GM12878 (cell line): ENCODE results near the gene CDH9.

ENCODE experiments used
- CBX3 ChIP-seq: fragments of 200-600 bp; sonication (generic); IDR thresholded peaks from 2 replicates; pipeline ENCODE4 v1.6.1; 2016; ENCODE audit warnings: low read depth, borderline replicate concordance
- CHD2 ChIP-seq: IDR thresholded peaks from 2 replicates; pipeline ENCODE4 v1.6.1; 2011; ENCODE audit warnings: low read depth, low read length, improper control_type of control experiment, borderline replicate concordance
- CHD4 ChIP-seq: fragments of 200-600 bp; sonication (generic); IDR thresholded peaks from 2 replicates; pipeline ENCODE4 v1.6.1; 2016; ENCODE audit warnings: mild to moderate bottlenecking
- EGR1 ChIP-seq, 2 experiments: IDR thresholded peaks; 1 replicate in 1 of 2; 2 replicates in 1 of 2; pipeline ENCODE4 v1.6.1; 2011 to 2012; ENCODE audit warnings: low read depth in 2 of 2, low read length in 2 of 2, borderline replicate concordance in 1 of 2, mild to moderate bottlenecking in 1 of 2, moderate library complexity in 1 of 2
- EZH2 ChIP-seq: IDR thresholded peaks from 2 replicates; pipeline ENCODE4 v1.6.1; 2012; ENCODE audit warnings: low read depth, mild to moderate bottlenecking, control low read depth, inconsistent platforms, low read length, borderline replicate concordance; ENCODE audit not compliant: control insufficient read depth
- FOS ChIP-seq: IDR thresholded peaks from 3 replicates; pipeline ENCODE4 v1.6.1; 2011; ENCODE audit warnings: borderline replicate concordance; ENCODE audit not compliant: insufficient read length; ENCODE audit errors: extremely low read depth
- GABPA ChIP-seq: IDR thresholded peaks from 2 replicates; pipeline ENCODE4 v1.6.1; 2014; ENCODE audit warnings: antibody characterized with exemption, low read depth, mild to moderate bottlenecking, inconsistent platforms
- JUNB ChIP-seq: IDR thresholded peaks from 2 replicates; pipeline ENCODE4 v1.6.1; 2016; ENCODE audit warnings: antibody characterized with exemption, mild to moderate bottlenecking
- NRF1 ChIP-seq: conservative IDR thresholded peaks from 2 replicates; pipeline ENCODE4 v1.6.1; 2011; ENCODE audit warnings: mild to moderate bottlenecking, low read depth, low read length, improper control_type of control experiment
- RUNX3 ChIP-seq: IDR thresholded peaks from 2 replicates; pipeline ENCODE4 v1.6.1; 2012; ENCODE audit warnings: low read length, inconsistent platforms
- TAF1 ChIP-seq: IDR thresholded peaks from 2 replicates; pipeline ENCODE4 v1.6.1; 2011; ENCODE audit warnings: mild to moderate bottlenecking, low read depth, low read length, borderline replicate concordance
- YBX1 ChIP-seq: fragments of 450-650 bp; IDR thresholded peaks from 2 replicates; pipeline ENCODE4 v1.6.1; 2016; ENCODE audit warnings: antibody characterized with exemption
- ZNF384 ChIP-seq: IDR thresholded peaks from 2 replicates; pipeline ENCODE4 v1.6.1; 2012; ENCODE audit warnings: low read depth, mild to moderate bottlenecking, low read length, improper control_type of control experiment, borderline replicate concordance
- TF ChIP-seq, protein P1 (sequence below), 3 experiments: IDR thresholded peaks in 2 of 3; conservative IDR thresholded peaks in 1 of 3; 2 replicates each; pipeline ENCODE4 v1.5.1; 2011; ENCODE audit warnings: low read depth in 3 of 3, low read length in 3 of 3, mild to moderate bottlenecking in 3 of 3, control low read depth in 2 of 3, moderate library complexity in 2 of 3, inconsistent platforms in 1 of 3, mixed read lengths in 1 of 3; ENCODE audit not compliant: control insufficient read depth in 2 of 3, insufficient read depth in 1 of 3; ENCODE audit errors: extremely low read depth in 1 of 3

DNA sequence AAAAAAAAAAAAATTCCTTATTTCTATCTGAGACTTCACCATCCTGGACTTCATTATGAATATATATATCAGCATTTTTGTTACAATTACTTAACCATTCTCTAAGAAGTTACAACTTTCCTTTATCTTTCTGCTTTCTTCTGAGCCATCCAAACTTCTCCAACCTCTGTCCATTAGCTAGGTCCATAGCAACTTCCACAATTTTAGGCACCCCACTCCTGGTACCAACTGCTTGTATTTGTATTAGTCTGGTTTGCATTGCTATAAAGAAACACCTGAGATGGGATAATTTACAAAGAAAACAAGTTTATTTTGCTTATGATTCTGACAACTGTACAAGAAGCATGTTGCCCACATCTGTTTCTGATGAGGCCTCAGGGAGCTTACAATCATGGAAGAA is 182.1 kb downstream of the CDH9 start:
- no peak for TF ChIP-seq GABPA
- TF ChIP-seq NRF1 = no peak
- no peak for TF ChIP-seq JUNB
- TF ChIP-seq, protein P1, sequence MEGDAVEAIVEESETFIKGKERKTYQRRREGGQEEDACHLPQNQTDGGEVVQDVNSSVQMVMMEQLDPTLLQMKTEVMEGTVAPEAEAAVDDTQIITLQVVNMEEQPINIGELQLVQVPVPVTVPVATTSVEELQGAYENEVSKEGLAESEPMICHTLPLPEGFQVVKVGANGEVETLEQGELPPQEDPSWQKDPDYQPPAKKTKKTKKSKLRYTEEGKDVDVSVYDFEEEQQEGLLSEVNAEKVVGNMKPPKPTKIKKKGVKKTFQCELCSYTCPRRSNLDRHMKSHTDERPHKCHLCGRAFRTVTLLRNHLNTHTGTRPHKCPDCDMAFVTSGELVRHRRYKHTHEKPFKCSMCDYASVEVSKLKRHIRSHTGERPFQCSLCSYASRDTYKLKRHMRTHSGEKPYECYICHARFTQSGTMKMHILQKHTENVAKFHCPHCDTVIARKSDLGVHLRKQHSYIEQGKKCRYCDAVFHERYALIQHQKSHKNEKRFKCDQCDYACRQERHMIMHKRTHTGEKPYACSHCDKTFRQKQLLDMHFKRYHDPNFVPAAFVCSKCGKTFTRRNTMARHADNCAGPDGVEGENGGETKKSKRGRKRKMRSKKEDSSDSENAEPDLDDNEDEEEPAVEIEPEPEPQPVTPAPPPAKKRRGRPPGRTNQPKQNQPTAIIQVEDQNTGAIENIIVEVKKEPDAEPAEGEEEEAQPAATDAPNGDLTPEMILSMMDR (IDR thresholded peaks at IDR 0.05 in 2 of 3, conservative IDR thresholded peaks at IDR 0.05 in 1 of 3; ENCODE audit: control insufficient read depth in 2 of 3, extremely low read depth in 1 of 3, insufficient read depth in 1 of 3, low read depth in 3 of 3, low read length in 3 of 3) = no peak
- no peak for TF ChIP-seq CHD4
- TF ChIP-seq RUNX3 = no peak
- TF ChIP-seq FOS = no peak
- no peak for TF ChIP-seq ZNF384
- no peak for TF ChIP-seq YBX1
- no peak for TF ChIP-seq EGR1 (IDR thresholded peaks at IDR 0.05; ENCODE audit: borderline replicate concordance in 1 of 2, low read depth in 2 of 2, low read length in 2 of 2)
- no peak for TF ChIP-seq EZH2
- no peak for TF ChIP-seq CBX3
- no peak for TF ChIP-seq TAF1
- no peak for TF ChIP-seq CHD2
